GM23338 (cell line): ENCODE data around the gene FLNB. TPM values are rescaled to one million over a fixed set of nuclear protein-coding genes. Genes with fewer than 3 reads are reported as not detected.

Experiments
- ATAC-seq: fragments of 200-7000 bp; cut with Tn5 transposase; 3 replicates; pipeline ENCODE4 v1.9.1; 2020
- DNase-seq: peaks from one replicate; pipeline ENCODE4 v3.0.0-alpha.2; 2015; ENCODE audit warnings: low spot score
- H2AFZ ChIP-seq: fragments of 200-600 bp; sonication (generic); 2 replicates; pipeline ENCODE4 v1.8.0; 2016; ENCODE audit warnings: antibody characterized with exemption, mild to moderate bottlenecking, moderate library complexity
- H3F3A ChIP-seq: fragments of 200-600 bp; sonication (generic); replicated peaks from 2 replicates; pipeline ENCODE4 v1.8.0; 2017; ENCODE audit warnings: antibody characterized with exemption, mixed run types, low read depth
- H3K27ac ChIP-seq: fragments of 200-600 bp; sonication (generic); 2 replicates; pipeline ENCODE4 v1.6.1; 2016; ENCODE audit warnings: low read depth
- H3K27me3 ChIP-seq: fragments of 200-600 bp; sonication (generic); 2 replicates; pipeline ENCODE4 v1.8.0; 2016; ENCODE audit warnings: mild to moderate bottlenecking, mixed run types, moderate library complexity; ENCODE audit not compliant: insufficient read depth
- H3K36me3 ChIP-seq: fragments of 200-600 bp; sonication (generic); 2 replicates; pipeline ENCODE4 v1.8.0; 2016; ENCODE audit warnings: mild to moderate bottlenecking; ENCODE audit not compliant: insufficient read depth
- H3K4me1 ChIP-seq: fragments of 200-600 bp; sonication (generic); 2 replicates; pipeline ENCODE4 v1.8.0; 2016; ENCODE audit warnings: mild to moderate bottlenecking, moderate library complexity; ENCODE audit not compliant: insufficient read depth
- H3K4me2 ChIP-seq: fragments of 200-600 bp; sonication (generic); 2 replicates; pipeline ENCODE4 v1.7.1; 2017; ENCODE audit warnings: mixed run types
- H3K4me3 ChIP-seq: fragments of 200-600 bp; sonication (generic); 2 replicates; pipeline ENCODE4 v1.6.1; 2016; ENCODE audit warnings: mixed run types
- H3K79me2 ChIP-seq: fragments of 200-600 bp; sonication (generic); replicated peaks from 2 replicates; pipeline ENCODE4 v1.8.0; 2017; ENCODE audit warnings: mild to moderate bottlenecking; ENCODE audit not compliant: insufficient read depth
- H3K9me2 ChIP-seq: fragments of 200-600 bp; sonication (generic); 2 replicates; pipeline ENCODE4 v1.8.0; 2017; ENCODE audit not compliant: insufficient read depth
- H4K20me1 ChIP-seq: fragments of 200-600 bp; sonication (generic); replicated peaks from 2 replicates; pipeline ENCODE4 v1.8.0; 2017; ENCODE audit warnings: mild to moderate bottlenecking; ENCODE audit not compliant: insufficient read depth
- H3K27ac Mint-ChIP-seq: 2 replicates; pipeline ENCODE4 v1.8.0; 2020; ENCODE audit warnings: inconsistent platforms, mild to moderate bottlenecking, moderate library complexity, mixed read lengths
- H3K27me3 Mint-ChIP-seq: 3 replicates; pipeline ENCODE4 v1.8.0; 2022; ENCODE audit warnings: low read depth, mild to moderate bottlenecking, moderate library complexity, mixed read lengths, inconsistent platforms; ENCODE audit not compliant: insufficient read depth, poor library complexity
- H3K36me3 Mint-ChIP-seq: 3 replicates; pipeline ENCODE4 v1.8.0; 2021; ENCODE audit warnings: low read depth, mild to moderate bottlenecking, inconsistent platforms, moderate library complexity, mixed read lengths
- H3K4me1 Mint-ChIP-seq: 3 replicates; pipeline ENCODE4 v1.8.0; 2020; ENCODE audit warnings: mild to moderate bottlenecking, inconsistent platforms, mixed read lengths
- H3K4me3 Mint-ChIP-seq: 3 replicates; pipeline ENCODE4 v1.8.0; 2021; ENCODE audit warnings: moderate library complexity, mild to moderate bottlenecking, inconsistent platforms, mixed read lengths
- H3K9me3 Mint-ChIP-seq: 3 replicates; pipeline ENCODE4 v1.8.0; 2020; ENCODE audit warnings: moderate library complexity, mild to moderate bottlenecking, inconsistent platforms, mixed read lengths
- CREB1 ChIP-seq: fragments of 250-450 bp; sonication (Bioruptor Pico); IDR thresholded peaks from 2 replicates; pipeline ENCODE4 v1.5.0; 2020; ENCODE audit warnings: low read depth, mild to moderate bottlenecking, moderate library complexity
- EZH2 ChIP-seq: fragments of 200-600 bp; sonication (generic); IDR thresholded peaks from one replicate; pipeline ENCODE4 v1.8.0; 2017; ENCODE audit warnings: antibody characterized with exemption, mild to moderate bottlenecking, low read depth; ENCODE audit not compliant: unreplicated experiment
- EZH2phosphoT487 ChIP-seq: fragments of 200-600 bp; sonication (generic); IDR thresholded peaks from one replicate; pipeline ENCODE4 v1.8.1; 2018; ENCODE audit warnings: antibody characterized with exemption; ENCODE audit not compliant: unreplicated experiment
- JUNB ChIP-seq: IDR thresholded peaks from one replicate; pipeline ENCODE4 v1.6.1; 2016; ENCODE audit warnings: antibody characterized with exemption; ENCODE audit not compliant: unreplicated experiment
- NANOG ChIP-seq: IDR thresholded peaks from 2 replicates; pipeline ENCODE4 v1.6.1; 2016; ENCODE audit warnings: antibody characterized with exemption, borderline replicate concordance
- POLR2AphosphoS5 ChIP-seq: IDR thresholded peaks from 2 replicates; pipeline ENCODE4 v1.6.1; 2016; ENCODE audit warnings: antibody characterized with exemption, low read depth
- STAT1 ChIP-seq: IDR thresholded peaks from one replicate; pipeline ENCODE4 v1.6.1; 2016; ENCODE audit warnings: antibody characterized with exemption; ENCODE audit not compliant: unreplicated experiment
- ZNF114 ChIP-seq: fragments of 250-450 bp; sonication (Bioruptor Pico); IDR thresholded peaks from 2 replicates; pipeline ENCODE4 v1.5.0; 2020; ENCODE audit warnings: mild to moderate bottlenecking, moderate library complexity
- ZNF331 ChIP-seq: fragments of 250-450 bp; sonication (Bioruptor Pico); IDR thresholded peaks from 2 replicates; pipeline ENCODE4 v1.5.0; 2020; ENCODE audit warnings: low read depth, mild to moderate bottlenecking, moderate library complexity
- polyA plus RNA-seq: library from polyadenylated mRNA; unstranded; fragments of >200 nt; fragmentation: Nextera tagmentation; extraction: Ambion mirVana; gene quantifications from 2 replicates; pipeline ENCODE4 v1.2.1, GENCODE V29; 2016
- total RNA-seq: library from RNA; depleted of rRNA; stranded (reverse); fragments of >200 nt; shearing (Covaris generic); gene quantifications from 2 replicates; pipeline ENCODE4 v1.2.3, GENCODE V29; 2014
- TF ChIP-seq, protein P1 (sequence below): fragments of 250-450 bp; sonication (Bioruptor Pico); IDR thresholded peaks from 2 replicates; pipeline ENCODE4 v1.5.0; 2020; ENCODE audit warnings: mild to moderate bottlenecking, moderate library complexity
- TF ChIP-seq, protein P2 (sequence below): IDR thresholded peaks from one replicate; pipeline ENCODE4 v1.6.1; 2018; ENCODE audit warnings: antibody characterized with exemption; ENCODE audit not compliant: unreplicated experiment
- TF ChIP-seq, protein P3 (sequence below), 2 experiments: fragments of 200-600 bp in 1 of 2; sonication (generic) in 1 of 2; conservative IDR thresholded peaks; 2 replicates each; pipeline versions ENCODE4 v1.5.1 to v1.6.1; 2016 to 2017; ENCODE audit warnings: antibody characterized with exemption in 2 of 2, low read depth in 2 of 2, mild to moderate bottlenecking in 2 of 2, moderate library complexity in 1 of 2
- TF ChIP-seq, protein P4 (sequence below): IDR thresholded peaks from 2 replicates; pipeline ENCODE4 v1.6.1; 2016; ENCODE audit warnings: antibody characterized with exemption

The FLNB gene
- total and polyA plus RNA-seq, 2 experiments from 2014 or later = 39.7 to 179 TPM

DNA sequence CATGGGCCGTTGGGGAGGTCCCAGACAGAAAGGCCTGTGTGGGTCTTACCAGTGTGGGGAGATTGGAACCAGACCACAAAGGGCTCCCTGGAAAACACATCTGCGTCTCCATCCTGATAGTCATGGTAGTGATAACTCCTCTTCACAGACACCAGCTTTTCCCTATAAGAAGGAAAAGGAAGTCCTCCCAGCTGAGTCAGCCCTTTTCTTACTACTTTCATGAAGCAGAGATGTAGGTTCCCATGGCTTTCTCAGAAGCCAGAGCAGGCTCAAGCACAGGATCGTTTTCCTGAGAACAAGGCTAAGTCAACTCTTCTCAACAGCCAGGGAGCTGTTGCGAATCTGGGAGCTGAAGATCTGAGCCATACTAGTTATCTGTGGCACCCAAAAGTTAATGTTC is 196.5 kb downstream of the FLNB start (continued):
- TF ChIP-seq, protein P1, sequence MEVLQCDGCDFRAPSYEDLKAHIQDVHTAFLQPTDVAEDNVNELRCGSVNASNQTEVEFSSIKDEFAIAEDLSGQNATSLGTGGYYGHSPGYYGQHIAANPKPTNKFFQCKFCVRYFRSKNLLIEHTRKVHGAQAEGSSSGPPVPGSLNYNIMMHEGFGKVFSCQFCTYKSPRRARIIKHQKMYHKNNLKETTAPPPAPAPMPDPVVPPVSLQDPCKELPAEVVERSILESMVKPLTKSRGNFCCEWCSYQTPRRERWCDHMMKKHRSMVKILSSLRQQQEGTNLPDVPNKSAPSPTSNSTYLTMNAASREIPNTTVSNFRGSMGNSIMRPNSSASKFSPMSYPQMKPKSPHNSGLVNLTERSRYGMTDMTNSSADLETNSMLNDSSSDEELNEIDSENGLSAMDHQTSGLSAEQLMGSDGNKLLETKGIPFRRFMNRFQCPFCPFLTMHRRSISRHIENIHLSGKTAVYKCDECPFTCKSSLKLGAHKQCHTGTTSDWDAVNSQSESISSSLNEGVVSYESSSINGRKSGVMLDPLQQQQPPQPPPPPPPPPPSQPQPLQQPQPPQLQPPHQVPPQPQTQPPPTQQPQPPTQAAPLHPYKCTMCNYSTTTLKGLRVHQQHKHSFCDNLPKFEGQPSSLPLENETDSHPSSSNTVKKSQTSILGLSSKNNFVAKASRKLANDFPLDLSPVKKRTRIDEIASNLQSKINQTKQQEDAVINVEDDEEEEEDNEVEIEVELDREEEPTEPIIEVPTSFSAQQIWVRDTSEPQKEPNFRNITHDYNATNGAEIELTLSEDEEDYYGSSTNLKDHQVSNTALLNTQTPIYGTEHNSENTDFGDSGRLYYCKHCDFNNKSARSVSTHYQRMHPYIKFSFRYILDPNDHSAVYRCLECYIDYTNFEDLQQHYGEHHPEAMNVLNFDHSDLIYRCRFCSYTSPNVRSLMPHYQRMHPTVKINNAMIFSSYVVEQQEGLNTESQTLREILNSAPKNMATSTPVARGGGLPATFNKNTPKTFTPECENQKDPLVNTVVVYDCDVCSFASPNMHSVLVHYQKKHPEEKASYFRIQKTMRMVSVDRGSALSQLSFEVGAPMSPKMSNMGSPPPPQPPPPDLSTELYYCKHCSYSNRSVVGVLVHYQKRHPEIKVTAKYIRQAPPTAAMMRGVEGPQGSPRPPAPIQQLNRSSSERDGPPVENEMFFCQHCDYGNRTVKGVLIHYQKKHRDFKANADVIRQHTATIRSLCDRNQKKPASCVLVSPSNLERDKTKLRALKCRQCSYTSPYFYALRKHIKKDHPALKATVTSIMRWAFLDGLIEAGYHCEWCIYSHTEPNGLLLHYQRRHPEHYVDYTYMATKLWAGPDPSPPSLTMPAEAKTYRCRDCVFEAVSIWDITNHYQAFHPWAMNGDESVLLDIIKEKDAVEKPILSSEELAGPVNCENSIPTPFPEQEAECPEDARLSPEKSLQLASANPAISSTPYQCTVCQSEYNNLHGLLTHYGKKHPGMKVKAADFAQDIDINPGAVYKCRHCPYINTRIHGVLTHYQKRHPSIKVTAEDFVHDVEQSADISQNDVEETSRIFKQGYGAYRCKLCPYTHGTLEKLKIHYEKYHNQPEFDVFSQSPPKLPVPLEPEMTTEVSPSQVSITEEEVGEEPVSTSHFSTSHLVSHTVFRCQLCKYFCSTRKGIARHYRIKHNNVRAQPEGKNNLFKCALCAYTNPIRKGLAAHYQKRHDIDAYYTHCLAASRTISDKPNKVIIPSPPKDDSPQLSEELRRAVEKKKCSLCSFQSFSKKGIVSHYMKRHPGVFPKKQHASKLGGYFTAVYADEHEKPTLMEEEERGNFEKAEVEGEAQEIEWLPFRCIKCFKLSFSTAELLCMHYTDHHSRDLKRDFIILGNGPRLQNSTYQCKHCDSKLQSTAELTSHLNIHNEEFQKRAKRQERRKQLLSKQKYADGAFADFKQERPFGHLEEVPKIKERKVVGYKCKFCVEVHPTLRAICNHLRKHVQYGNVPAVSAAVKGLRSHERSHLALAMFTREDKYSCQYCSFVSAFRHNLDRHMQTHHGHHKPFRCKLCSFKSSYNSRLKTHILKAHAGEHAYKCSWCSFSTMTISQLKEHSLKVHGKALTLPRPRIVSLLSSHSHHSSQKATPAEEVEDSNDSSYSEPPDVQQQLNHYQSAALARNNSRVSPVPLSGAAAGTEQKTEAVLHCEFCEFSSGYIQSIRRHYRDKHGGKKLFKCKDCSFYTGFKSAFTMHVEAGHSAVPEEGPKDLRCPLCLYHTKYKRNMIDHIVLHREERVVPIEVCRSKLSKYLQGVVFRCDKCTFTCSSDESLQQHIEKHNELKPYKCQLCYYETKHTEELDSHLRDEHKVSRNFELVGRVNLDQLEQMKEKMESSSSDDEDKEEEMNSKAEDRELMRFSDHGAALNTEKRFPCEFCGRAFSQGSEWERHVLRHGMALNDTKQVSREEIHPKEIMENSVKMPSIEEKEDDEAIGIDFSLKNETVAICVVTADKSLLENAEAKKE (CRISPR knock-in tag) = no peak
- TF ChIP-seq CREB1 (CRISPR knock-in tag) = no peak
- no peak for TF ChIP-seq EZH2phosphoT487
- TF ChIP-seq POLR2AphosphoS5 = no peak

DNA sequence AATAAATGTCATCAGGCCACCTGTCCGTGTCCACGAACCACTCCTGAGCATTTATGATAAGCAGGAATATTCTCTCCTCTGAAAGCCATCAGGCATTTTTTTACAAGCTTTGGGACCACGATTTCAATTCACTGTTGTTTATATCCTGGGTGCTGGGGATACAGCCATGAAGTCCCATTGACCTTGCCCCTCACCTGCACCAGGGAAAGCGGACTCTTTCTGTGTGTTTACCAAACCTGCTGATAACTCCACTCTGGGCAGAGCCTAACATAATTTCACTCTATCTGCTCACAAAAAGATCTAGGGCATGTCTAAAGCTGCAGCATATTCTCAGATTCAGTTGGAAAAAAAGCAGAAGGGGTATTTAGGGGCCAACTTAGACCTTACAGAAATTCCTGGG is 197.8 kb downstream of the FLNB start:
- Histone ChIP-seq H2AFZ (no peak overlapping the region), H3K4me3 (no peak overlapping the region), H3K27ac (no peak overlapping the region), H3K36me3 (no peaks in the 10 kb centered on the region), H3K4me2 (no peak overlapping the region), H3K79me2 (no peaks in the 10 kb centered on the region), H3K27me3 (no peaks in the 10 kb centered on the region), H3K9me2 (peaks cover 7% of the 10 kb centered on the region; the same call in 1 of the 2 replicates), H4K20me1 (no peaks in the 10 kb centered on the region), H3K4me1 (no peaks in the 10 kb centered on the region), H3F3A (no peaks in the 10 kb centered on the region)
- no peak overlapping the region for H3K4me3 Mint-ChIP-seq
- TF ChIP-seq, protein P2, sequence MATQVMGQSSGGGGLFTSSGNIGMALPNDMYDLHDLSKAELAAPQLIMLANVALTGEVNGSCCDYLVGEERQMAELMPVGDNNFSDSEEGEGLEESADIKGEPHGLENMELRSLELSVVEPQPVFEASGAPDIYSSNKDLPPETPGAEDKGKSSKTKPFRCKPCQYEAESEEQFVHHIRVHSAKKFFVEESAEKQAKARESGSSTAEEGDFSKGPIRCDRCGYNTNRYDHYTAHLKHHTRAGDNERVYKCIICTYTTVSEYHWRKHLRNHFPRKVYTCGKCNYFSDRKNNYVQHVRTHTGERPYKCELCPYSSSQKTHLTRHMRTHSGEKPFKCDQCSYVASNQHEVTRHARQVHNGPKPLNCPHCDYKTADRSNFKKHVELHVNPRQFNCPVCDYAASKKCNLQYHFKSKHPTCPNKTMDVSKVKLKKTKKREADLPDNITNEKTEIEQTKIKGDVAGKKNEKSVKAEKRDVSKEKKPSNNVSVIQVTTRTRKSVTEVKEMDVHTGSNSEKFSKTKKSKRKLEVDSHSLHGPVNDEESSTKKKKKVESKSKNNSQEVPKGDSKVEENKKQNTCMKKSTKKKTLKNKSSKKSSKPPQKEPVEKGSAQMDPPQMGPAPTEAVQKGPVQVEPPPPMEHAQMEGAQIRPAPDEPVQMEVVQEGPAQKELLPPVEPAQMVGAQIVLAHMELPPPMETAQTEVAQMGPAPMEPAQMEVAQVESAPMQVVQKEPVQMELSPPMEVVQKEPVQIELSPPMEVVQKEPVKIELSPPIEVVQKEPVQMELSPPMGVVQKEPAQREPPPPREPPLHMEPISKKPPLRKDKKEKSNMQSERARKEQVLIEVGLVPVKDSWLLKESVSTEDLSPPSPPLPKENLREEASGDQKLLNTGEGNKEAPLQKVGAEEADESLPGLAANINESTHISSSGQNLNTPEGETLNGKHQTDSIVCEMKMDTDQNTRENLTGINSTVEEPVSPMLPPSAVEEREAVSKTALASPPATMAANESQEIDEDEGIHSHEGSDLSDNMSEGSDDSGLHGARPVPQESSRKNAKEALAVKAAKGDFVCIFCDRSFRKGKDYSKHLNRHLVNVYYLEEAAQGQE = no peak
- TF ChIP-seq ZNF114 = no peak
- no peak for TF ChIP-seq STAT1
- no peak for TF ChIP-seq JUNB
- TF ChIP-seq, protein P3, sequence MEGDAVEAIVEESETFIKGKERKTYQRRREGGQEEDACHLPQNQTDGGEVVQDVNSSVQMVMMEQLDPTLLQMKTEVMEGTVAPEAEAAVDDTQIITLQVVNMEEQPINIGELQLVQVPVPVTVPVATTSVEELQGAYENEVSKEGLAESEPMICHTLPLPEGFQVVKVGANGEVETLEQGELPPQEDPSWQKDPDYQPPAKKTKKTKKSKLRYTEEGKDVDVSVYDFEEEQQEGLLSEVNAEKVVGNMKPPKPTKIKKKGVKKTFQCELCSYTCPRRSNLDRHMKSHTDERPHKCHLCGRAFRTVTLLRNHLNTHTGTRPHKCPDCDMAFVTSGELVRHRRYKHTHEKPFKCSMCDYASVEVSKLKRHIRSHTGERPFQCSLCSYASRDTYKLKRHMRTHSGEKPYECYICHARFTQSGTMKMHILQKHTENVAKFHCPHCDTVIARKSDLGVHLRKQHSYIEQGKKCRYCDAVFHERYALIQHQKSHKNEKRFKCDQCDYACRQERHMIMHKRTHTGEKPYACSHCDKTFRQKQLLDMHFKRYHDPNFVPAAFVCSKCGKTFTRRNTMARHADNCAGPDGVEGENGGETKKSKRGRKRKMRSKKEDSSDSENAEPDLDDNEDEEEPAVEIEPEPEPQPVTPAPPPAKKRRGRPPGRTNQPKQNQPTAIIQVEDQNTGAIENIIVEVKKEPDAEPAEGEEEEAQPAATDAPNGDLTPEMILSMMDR (conservative IDR thresholded peaks at IDR 0.05; ENCODE audit: low read depth in 2 of 2) = no peak
- TF ChIP-seq, protein P4, sequence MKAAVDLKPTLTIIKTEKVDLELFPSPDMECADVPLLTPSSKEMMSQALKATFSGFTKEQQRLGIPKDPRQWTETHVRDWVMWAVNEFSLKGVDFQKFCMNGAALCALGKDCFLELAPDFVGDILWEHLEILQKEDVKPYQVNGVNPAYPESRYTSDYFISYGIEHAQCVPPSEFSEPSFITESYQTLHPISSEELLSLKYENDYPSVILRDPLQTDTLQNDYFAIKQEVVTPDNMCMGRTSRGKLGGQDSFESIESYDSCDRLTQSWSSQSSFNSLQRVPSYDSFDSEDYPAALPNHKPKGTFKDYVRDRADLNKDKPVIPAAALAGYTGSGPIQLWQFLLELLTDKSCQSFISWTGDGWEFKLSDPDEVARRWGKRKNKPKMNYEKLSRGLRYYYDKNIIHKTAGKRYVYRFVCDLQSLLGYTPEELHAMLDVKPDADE = no peak
- TF ChIP-seq ZNF331 (CRISPR knock-in tag) = no peak
- no peak for TF ChIP-seq EZH2phosphoT487
- no peak for TF ChIP-seq NANOG
- TF ChIP-seq EZH2 = no peak
- TF ChIP-seq CREB1 (CRISPR knock-in tag) = no peak
- 0 out of 3 replicates have a peak, but pooled peaks cover 6% of the 10 kb centered on the region for H3K9me3 Mint-ChIP-seq
- ATAC-seq (no peak), DNase-seq (no peak)
- H3K36me3 Mint-ChIP-seq = no peaks in the 10 kb centered on the region
- H3K4me1 Mint-ChIP-seq = no peaks in the 10 kb centered on the region
- no peak overlapping the region for H3K27ac Mint-ChIP-seq
- H3K27me3 Mint-ChIP-seq = peaks cover 3% of the 10 kb centered on the region
